ENCODE measurements around the gene RCL1.

Gene RCL1

GRCh38 chr9:4762886-4763541 is 29.7 kb upstream of the RCL1 start:
- no peak for TF ChIP-seq POLR2AphosphoS5 (IDR thresholded peaks at IDR 0.05; ENCODE audit: low read depth, low read length)
- TF ChIP-seq FOXP2 (optimal IDR thresholded peaks at IDR 0.05; ENCODE audit: borderline replicate concordance, extremely low read depth, extremely low read length, insufficient read depth), result no peak
- TF ChIP-seq TAF1 (IDR thresholded peaks at IDR 0.05; ENCODE audit: borderline replicate concordance, insufficient read depth, low read length), result no peak
- TF ChIP-seq REST (IDR thresholded peaks at IDR 0.05; ENCODE audit: insufficient read depth in 1 of 2, low read depth in 2 of 2, low read length in 2 of 2), result no peak
- TF ChIP-seq SIN3A (IDR thresholded peaks at IDR 0.05; ENCODE audit: borderline replicate concordance, insufficient read depth, low read length), result no peak

GRCh38 chr9:4764033-4764432 is 28.7 kb upstream of the RCL1 start:
- TF ChIP-seq POLR2AphosphoS5 (IDR thresholded peaks at IDR 0.05; ENCODE audit: low read depth, low read length), result no peak
- no peak for TF ChIP-seq SIN3A (IDR thresholded peaks at IDR 0.05; ENCODE audit: borderline replicate concordance, insufficient read depth, low read length)
- TF ChIP-seq TAF1 (IDR thresholded peaks at IDR 0.05; ENCODE audit: borderline replicate concordance, insufficient read depth, low read length), result no peak
- no peak for TF ChIP-seq FOXP2 (optimal IDR thresholded peaks at IDR 0.05; ENCODE audit: borderline replicate concordance, extremely low read depth, extremely low read length, insufficient read depth)
- no peak for TF ChIP-seq REST (IDR thresholded peaks at IDR 0.05; ENCODE audit: insufficient read depth in 1 of 2, low read depth in 2 of 2, low read length in 2 of 2)

GRCh38 chr9:4768681-4769080 is 24.1 kb upstream of the RCL1 start:
- TF ChIP-seq POLR2AphosphoS5 (IDR thresholded peaks at IDR 0.05; ENCODE audit: low read depth, low read length) (no peak), TAF1 (IDR thresholded peaks at IDR 0.05; ENCODE audit: borderline replicate concordance, insufficient read depth, low read length) (no peak), REST (IDR thresholded peaks at IDR 0.05; ENCODE audit: insufficient read depth in 1 of 2, low read depth in 2 of 2, low read length in 2 of 2) (no peak), SIN3A (IDR thresholded peaks at IDR 0.05; ENCODE audit: borderline replicate concordance, insufficient read depth, low read length) (no peak), FOXP2 (optimal IDR thresholded peaks at IDR 0.05; ENCODE audit: borderline replicate concordance, extremely low read depth, extremely low read length, insufficient read depth) (no peak)

- no peak for TF ChIP-seq FOXP2 (optimal IDR thresholded peaks at IDR 0.05; ENCODE audit: borderline replicate concordance, extremely low read depth, extremely low read length, insufficient read depth)
- no peak for TF ChIP-seq SIN3A (IDR thresholded peaks at IDR 0.05; ENCODE audit: borderline replicate concordance, insufficient read depth, low read length)
- no peak for TF ChIP-seq REST (IDR thresholded peaks at IDR 0.05; ENCODE audit: insufficient read depth in 1 of 2, low read depth in 2 of 2, low read length in 2 of 2)
- no peak for TF ChIP-seq POLR2AphosphoS5 (IDR thresholded peaks at IDR 0.05; ENCODE audit: low read depth, low read length)
- no peak for TF ChIP-seq TAF1 (IDR thresholded peaks at IDR 0.05; ENCODE audit: borderline replicate concordance, insufficient read depth, low read length)
These were observed 23.2 kb upstream of the RCL1 start for GRCh38 chr9:4769321-4770080.

Measured in PFSK-1 (cell line).